H54 (cell line): ENCODE measurements around the gene CLCN3.
"Not testable (repeated sequence)": the region's sequence is repeated elsewhere in the genome, so short reads cannot be mapped to it uniquely, and the experiment has no call there.

Experiments
- DNase-seq: peaks from one replicate; pipeline ENCODE4 v3.0.0; 2011; ENCODE audit warnings: low spot score, mixed read lengths; ENCODE audit not compliant: insufficient read length
- FAIRE-seq: peaks from 3 replicates; lab custom pipeline; 2011; peaks lifted over from hg19 to GRCh38; lab: Jason Lieb, UNC
- POLR2A ChIP-seq: IDR thresholded peaks from 2 replicates; pipeline ENCODE4 v1.6.1; 2011; ENCODE audit warnings: low read depth, mild to moderate bottlenecking, low read length

The CLCN3 gene

GRCh38 chr4:169611157-169611556 lies 9.2 kb upstream of the CLCN3 start:
- FAIRE-seq, result no peak
- no peak for TF ChIP-seq POLR2A
- DNase-seq, result no peak

GRCh38 chr4:169611991-169612870 lies 8.1 kb upstream of the CLCN3 start, which contains the start of gene NEK1:
Gene NEK1 (minus strand): TSS chr4:169612583. CDS start chr4:169602630, 9,953 bp downstream.
- peak; percentile 96 for TF ChIP-seq POLR2A
- DNase-seq, result peak; percentile 48
- peak; percentile 87 for FAIRE-seq

GRCh38 chr4:169612871-169613859 lies 7.2 kb upstream of the CLCN3 start:
- TF ChIP-seq POLR2A, result no peak
- peak; percentile 18 for DNase-seq
- peak; percentile 45 for FAIRE-seq

DNA sequence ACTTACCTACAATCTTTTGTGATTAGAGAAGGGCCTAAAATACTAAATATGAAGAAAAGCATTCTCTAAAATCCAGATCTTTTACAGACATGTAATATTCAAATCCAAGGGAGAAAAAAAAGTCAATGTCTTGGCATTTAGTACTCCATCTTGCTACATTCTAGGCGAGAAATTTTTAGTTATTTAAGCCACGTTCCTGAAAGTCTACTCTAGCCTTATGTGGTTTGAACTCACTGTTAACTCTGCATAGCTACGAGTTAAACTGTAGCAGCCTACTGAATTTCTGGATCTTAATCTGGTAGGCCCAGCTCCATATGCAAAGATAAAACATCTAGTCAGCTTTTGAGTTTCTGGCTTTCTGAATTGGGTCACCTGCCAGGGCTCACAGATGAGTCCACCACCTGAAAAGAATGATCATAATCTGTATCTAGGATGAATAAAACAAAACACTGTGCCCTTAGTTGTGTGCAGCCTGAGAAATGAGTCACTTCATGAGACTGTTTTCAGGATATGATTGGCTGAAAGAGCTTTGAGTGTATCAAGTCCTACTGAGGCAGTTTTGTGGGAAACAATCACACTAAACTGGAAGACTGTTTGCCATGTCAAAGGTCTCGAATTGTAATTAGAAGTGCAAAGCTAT lies 4.8 kb upstream of the CLCN3 start:
- FAIRE-seq, result no peak
- DNase-seq, result no peak
- no peak for TF ChIP-seq POLR2A

GRCh38 chr4:169616846-169617245 lies 3.5 kb upstream of the CLCN3 start:
- no peak for FAIRE-seq
- no peak for DNase-seq
- no peak for TF ChIP-seq POLR2A

DNA sequence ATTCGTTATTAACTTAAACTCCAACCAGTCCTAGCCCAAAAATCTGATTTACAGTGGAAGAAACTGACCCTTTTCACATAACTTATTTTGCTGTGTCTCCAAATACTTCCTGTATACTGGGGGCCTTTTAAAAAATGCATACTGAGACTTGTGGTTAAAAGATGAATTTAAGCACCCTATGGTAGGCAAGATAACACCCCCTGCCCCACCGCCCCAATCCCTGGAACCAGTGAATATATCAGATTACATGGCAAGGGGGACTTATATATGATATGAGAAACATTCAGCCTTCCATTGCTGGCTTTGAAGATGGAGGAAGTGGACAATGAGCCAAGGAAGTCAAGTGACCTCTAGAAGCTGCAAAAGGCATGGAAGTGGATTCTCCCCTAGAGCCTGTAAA lies 3.1 kb upstream of the CLCN3 start:
- DNase-seq (no peak), FAIRE-seq (no peak)
- no peak for TF ChIP-seq POLR2A

DNA sequence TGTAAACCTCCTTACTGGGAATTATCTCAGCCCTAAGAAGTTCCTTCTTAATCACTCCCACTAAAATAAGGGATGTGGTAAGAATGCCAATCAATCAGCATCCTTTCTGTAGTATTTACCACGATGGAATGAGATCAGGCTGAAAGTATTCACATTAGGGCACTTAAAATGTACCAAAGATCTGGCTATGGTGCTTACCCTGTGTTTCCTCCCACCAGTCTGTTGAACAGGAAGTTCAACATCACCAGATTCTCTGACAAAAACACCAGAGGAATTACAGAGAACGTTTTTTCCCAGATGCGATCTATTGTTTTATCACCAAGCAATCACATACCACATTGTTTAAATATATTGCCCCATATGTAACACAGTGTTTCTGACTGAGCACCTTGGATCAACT lies 2.1 kb upstream of the CLCN3 start:
- FAIRE-seq (no peak), DNase-seq (no peak)
- no peak for TF ChIP-seq POLR2A

- FAIRE-seq (no peak), DNase-seq (no peak)
- no peak for TF ChIP-seq POLR2A
Measured at GRCh38 chr4:169618986-169619385, 1.4 kb upstream of the CLCN3 start.

DNA sequence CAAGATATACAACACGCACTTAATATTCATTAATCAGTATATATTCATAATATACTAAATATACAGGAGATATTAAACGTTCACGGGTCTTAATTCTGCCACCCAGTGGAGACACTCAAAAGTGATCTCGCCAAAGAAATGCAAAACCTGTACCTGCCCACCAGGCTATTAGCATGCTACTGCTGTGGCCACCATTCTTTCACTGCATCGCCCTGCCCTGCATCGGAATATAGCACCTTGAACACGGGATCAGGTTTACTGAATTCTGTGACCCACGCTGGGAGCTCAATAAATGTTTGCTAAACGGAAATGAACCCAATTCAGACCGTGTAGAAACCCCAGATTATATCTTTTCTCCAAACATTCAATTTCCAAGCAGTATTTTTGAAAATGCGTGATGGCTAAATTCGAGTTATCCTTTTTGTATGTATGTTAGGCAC lies 840 bp upstream of the CLCN3 start:
- DNase-seq (no peak), FAIRE-seq (no peak)
- no peak for TF ChIP-seq POLR2A

DNA sequence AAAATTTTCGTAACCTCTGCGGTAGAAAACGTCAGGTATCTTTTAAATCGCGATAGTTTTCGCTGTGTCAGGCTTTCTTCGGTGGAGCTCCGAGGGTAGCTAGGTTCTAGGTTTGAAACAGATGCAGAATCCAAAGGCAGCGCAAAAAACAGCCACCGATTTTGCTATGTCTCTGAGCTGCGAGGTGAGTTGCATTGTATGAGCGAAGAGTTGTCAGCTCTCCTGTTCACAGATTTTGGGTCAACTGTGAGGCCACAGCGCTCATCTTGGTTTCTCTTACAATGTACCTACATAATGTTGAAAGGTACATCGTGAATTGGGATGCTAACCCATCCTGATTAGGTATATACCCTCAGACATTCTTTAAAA lies 486 bp downstream of the CLCN3 start:
- FAIRE-seq (no peak), DNase-seq (no peak)
- no peak for TF ChIP-seq POLR2A

- no peak for TF ChIP-seq POLR2A
- no peak for FAIRE-seq
- no peak for DNase-seq
Measured at GRCh38 chr4:169621731-169622492, 1.5 kb downstream of the CLCN3 start.

DNA sequence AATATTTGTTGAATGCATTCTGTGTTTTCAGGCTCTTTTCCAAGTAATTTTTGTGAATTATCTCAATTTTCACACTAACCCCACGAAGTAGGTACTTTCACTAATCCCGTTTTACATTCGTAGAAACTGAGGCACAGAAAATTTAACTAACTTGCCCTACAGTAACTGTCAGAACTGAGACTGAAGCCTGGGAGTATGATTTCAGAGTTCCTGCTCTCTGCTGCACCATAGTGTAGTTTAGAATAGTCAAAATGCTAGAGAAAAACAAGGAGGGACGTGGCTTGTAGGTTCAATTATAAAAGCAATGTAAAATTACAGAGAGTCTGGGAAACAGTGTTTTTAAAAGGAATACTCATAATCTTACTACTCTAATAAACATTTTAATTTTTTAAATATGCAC lies 2.2 kb downstream of the CLCN3 start:
- DNase-seq, result no peak
- no peak for FAIRE-seq
- no peak for TF ChIP-seq POLR2A

- FAIRE-seq, DNase-seq: not testable (repeated sequence)
Measured at GRCh38 chr4:169624012-169624411, 3.6 kb downstream of the CLCN3 start.
